NCI-H187 treated with DMSO at 0.1 percent for 48 hours (cell line): Measurements from ENCODE around the gene C10orf143.

Experiments used
- DNase-seq: peaks from one replicate; lab custom pipeline; 2025; lab: John Stamatoyannopoulos, UW

Gene C10orf143

DNA sequence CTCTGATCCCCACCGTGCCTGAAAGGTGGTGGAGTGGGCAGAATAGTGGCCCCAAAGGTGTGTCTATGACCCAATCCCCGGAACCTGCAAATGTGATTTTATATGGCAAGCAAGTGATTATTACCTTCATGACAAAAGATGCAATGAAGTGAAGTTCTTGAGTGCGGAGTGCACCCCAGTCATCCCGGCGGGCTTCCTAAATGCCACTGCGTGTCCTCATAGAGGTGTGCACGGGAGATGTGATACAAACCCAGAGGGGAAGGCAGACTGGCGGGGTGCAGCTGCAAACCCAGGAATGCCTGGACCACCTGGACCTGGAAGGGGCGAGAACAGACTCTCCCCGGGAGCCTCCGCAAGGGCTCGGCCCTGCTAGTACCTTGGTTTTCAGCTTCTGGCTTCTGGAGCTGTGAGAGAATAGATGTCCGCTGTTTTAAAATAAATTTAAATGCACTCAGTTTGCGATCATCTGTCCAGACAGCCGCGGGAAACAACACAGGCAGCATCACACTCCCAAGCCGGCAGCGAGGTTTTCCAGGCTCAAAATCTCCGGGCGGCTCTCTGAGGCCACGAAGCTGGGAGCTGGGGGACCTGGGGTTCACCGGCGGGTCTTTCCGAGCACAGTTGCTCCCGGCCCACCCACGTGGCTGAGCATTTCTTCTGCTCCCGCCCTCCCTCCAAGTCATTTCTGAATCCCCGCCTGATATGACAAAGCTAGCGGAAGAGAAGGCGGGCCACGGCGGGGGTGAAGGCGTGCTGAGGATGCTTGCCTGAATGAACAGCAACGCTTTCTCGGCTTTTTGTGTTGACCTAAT, 96.2 kb downstream of the C10orf143 start:
- DNase-seq = no peak
